ENCODE results near the gene ADORA1.

Gene ADORA1

DNA sequence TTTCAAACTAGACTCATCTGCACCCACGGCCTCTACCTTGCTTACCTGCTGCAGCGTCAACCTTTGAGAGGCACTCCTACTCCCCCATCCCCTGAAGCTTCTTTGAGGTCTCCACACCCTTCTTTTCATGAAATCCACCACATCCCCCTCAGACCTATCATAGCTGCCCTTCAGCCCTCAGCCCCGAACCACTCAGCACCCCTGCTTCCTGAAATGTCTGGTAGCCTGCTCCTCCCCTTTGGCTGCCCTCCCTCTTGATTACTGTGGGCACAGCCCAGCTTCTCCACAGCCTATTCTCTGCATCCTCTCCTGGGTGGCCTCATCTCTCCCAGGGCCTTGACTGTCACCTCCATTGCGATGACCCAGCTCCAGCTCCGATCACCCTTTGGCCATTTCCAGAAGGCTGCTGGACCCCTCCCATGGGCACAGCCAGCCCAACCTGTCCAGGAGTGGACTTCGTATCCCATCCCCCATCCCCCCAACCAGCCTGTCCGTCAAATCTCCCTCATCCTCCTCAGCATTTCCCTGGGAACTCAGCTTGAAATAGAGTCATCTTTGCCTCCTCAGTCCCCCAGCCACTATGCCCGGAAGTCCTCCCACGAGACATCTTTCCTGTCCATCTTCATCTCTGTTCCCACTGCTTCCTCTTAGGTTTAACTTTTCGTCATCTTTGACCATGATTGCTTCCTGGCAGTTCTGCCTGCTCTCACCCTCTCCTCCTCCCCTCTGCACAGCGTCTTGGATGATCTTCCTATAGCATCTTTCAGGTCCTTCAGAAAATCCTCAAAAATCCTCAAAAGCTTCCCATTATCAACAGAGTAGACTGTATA lies 6.1 kb upstream of the ADORA1 start:
- DNase-seq (ENCODE audit: low read depth, low spot score) = no peak

- DNase-seq (ENCODE audit: low read depth, low spot score) = no peak
These were observed 5.4 kb upstream of the ADORA1 start for GRCh38 chr1:203122159-203122558.

DNA sequence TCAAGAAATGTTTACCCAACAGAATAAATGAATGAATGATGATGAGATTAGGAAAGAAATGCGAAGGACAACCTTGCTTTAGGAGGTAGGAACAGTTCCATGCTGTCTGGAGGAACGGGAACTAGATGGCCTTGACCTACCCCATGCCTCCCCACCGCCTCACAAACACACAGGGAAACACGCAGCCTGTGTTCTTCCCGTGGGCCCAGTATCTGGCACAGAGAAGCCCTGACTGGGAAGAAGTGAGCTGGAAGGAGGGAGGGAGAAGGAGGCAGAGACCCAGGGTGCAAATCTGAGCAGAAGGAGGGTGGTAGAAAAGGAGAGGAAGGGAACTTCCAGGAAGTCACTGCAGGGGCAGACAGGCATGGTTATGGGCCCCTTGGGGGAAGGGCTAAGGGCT lies 3.5 kb upstream of the ADORA1 start:
- no peak for DNase-seq (ENCODE audit: low read depth, low spot score)

DNA sequence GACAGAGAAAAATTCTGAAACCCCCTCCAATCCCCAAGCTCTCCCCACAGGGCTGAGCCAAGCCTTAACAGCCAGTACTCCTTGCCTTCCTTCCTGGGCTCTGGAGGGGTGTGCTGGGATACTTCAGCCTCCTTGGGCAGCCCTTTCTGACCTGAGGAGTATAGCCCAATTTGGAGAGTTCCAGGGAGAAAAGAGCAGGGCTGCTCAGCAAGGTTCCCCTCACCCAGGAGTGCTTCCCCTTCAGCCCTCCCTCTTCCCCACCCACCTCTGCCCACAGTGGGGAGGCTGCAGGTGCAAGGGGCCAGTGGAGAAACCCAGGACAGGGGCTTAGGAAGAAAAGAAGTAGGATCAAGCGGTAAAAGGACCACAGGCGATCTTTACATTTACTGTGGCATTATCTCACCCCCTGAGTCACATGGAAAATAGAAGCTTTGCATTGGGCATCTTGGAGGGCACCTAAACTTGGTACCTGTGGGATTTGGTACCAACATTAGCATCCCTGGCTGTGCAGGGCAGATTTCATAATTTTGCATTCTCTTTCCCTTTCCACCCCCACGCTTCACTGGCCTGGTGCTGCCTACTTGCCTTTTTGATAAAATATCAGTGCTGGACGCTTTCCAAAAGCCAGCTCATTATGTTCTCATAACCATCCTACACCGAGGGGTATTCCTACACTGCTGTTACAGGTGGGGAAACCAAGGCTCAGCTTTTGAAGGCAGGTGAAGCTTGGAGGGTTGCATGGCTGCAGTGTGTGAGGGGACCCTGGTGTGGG lies 2.8 kb upstream of the ADORA1 start:
- DNase-seq (ENCODE audit: low read depth, low spot score) = no peak

- no peak for DNase-seq (ENCODE audit: low read depth, low spot score)
These were observed 1.2 kb upstream of the ADORA1 start for GRCh38 chr1:203126151-203126865.

DNA sequence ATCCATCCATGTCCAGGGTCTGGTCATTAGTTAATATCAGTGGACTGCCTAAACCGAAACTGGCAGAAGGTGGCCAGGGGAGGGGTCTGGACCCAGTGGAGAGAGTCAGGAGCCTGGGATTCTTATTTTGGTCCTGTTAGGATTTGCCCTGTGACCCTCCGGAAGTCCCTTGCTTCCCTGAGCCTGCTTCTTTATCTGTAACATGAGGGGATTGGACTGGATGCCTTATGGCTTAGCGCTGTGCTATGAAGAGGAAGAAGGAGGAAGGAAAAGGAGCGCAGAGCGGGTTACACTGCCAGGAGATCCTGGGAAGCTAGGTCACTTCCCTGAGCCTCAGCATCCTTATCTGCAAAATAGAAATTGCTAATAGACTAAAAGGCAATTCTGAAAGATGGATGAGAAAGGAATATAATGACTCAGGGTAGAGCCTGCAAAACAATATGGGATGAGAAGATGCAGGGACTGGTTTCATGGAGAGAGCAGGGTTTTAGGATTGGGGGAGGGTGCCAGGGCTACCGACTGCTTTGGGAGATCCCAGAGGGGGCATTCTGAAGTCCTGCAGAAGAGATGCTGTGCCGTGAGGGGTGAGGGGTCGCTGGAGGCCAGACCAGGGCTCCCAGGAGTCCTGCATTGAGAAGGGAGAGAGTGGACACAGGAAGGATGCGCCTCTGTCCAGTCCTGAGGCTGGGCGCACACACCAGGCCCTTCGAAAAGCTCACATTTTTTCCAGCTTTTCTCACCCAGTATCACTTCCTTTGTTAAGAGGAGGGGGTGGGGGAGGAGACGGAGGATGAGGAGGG lies 460 bp upstream of the ADORA1 start:
- no peak for DNase-seq (ENCODE audit: low read depth, low spot score)

- no peak for DNase-seq (ENCODE audit: low read depth, low spot score)
These were observed 847 bp downstream of the ADORA1 start for GRCh38 chr1:203128431-203128715.

- no peak for DNase-seq (ENCODE audit: low read depth, low spot score)
These were observed 1.4 kb downstream of the ADORA1 start for GRCh38 chr1:203128716-203129500.

DNA sequence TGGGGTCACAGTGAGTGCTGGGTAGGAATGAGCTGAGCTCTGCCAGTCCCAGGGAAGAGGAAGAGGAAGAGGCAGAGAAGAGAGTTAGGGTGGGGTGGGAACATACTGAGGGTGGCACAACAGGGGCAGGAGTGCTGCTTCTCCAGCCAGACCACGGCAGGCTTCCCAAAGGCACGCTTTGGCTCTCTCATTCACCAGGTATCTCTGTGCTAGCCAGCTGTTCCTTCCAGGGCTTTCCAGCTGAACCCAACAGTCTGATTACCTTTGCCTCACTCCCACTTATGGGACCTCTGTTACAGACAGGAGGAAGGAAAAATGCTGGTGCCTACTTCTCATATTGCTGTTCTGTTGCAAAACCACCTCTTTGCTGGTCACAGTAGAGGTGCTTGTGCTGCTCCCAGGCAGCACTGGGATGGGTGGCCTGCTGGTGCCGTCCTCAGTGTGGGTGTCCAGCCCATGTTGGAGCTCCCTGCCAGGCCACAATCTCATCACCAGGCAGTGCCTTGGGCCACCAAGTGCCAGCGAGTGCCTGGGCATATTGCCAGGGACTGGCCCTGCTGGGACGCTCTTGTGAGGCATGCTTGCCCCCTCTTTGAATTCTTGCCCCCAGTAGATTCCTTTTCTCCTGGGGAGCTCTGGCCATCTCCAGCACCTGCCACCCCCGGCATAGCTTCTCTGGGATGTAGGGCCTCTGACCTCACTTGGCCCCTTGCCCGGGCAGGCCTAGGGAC lies 2.1 kb downstream of the ADORA1 start:
- DNase-seq (ENCODE audit: low read depth, low spot score) = no peak

- DNase-seq (ENCODE audit: low read depth, low spot score) = no peak
These were observed 2.9 kb downstream of the ADORA1 start for GRCh38 chr1:203130358-203130985.

DNA sequence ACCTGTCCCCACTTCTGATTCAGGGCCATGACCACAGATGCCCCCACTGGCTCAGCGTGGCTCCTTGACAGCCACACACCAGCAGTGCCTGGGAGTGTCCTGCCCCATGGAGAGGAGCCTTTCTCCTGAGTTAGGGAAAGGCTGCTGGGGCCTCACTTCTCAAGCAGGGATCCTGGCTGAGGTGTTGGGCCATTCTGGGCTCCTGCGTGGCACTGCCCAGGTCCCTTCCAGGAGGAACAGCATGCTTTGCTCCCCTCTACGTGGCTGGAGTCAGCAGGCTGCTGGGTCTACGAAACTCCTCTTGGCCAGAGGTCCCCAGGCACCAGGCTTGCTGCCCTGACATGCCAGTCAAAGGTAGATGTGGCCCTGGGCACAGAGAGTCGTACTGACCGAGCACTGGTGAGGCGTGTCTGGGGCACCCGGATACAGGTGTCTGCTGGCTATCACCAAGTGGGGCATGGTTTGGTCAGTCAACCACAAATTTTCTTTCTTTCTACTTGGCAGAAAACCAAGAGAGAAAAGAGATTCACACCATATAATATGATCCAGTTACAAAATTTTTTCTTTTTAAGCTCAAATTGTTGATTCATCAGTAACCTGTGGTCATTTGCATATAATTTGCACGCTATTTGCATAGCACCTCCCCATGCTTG lies 4.1 kb downstream of the ADORA1 start:
- DNase-seq (ENCODE audit: low read depth, low spot score) = no peak

DNA sequence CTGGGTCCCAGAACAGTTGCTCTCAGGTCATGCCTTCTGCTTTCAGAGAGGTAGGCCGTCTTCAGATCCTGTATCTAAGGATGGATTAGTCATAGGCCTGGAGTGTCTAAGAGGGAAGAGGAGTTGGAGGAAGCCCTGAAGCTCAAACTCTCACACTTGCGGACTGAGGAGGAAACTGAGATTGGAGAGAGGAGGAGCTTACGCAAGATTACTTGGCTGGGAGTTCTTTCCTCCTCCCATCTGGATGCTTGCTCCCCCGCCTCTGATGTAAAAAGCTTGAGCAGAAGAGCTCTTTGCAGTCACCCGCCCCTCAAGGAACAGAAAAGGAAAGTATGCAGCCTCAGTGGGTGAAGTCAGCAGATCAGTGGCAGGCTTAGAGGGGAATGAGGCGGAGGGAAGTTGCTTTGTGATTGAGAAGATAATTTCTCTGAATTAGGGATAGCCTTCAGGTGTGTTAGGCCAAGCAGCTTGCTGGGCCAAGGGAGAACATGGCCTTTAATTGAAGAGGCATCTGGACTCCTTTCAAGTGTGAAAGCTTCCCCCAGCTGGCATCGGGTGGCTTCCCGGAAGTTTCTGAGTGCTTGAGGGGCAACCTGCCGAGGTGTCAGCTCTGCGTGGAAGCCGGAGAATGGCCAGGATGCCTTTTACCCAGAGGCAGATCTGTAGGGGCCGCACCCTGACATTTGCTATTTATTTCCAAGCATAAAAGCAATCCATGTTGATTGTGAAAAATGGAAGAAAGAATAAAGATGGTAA lies 6.6 kb downstream of the ADORA1 start:
- no peak for DNase-seq (ENCODE audit: low read depth, low spot score)

GRCh38 chr1:203135636-203136305 lies 8.2 kb downstream of the ADORA1 start:
- no peak for DNase-seq (ENCODE audit: low read depth, low spot score)

DNA sequence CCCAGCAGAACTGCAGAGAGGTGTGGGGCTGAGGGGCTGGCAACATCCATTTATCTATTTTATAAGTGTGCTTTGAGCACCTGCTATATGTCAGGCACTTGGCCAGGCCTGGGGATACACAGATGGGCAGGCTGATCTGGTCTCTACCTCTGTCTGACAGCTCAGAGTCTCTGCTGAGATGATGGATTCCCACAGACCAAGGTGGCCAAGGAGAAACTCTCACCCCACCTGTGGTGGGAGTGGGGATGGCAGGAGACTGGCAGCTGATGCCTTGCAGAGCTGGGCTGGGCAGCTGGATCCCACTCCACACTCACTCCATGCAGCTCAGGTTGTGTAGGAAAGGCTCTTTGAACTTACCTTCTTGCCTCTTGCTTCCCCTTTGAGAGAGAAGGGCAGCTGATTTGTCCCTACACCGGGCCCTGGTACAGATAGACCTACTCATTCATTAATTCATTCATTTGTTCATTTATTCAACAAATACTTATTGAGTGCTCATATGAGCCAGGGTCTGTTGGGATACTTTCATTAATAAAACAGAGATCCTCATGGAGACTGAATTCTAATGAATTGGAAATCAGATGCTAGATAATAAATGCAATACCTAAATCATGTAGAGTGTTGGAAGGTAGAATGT lies 9.0 kb downstream of the ADORA1 start:
- DNase-seq (ENCODE audit: low read depth, low spot score) = no peak

GRCh38 chr1:203137324-203137723 lies 9.8 kb downstream of the ADORA1 start:
- no peak for DNase-seq (ENCODE audit: low read depth, low spot score)

- no peak for DNase-seq (ENCODE audit: low read depth, low spot score)
These were observed 10.5 kb downstream of the ADORA1 start for GRCh38 chr1:203138066-203138465.

- DNase-seq (ENCODE audit: low read depth, low spot score) = no peak
These were observed 12.5 kb downstream of the ADORA1 start for GRCh38 chr1:203139976-203140475.
